Adipocyte (in vitro differentiated cells): ENCODE results near the gene PLEKHG5.

Source experiments
- DNase-seq: peaks from one replicate; pipeline ENCODE4 v3.0.0-alpha.2; 2015; ENCODE audit warnings: low read depth
- H3K27me3 ChIP-seq: replicated peaks from 2 replicates; pipeline ENCODE4 v1.7.0; 2013; ENCODE audit warnings: mild to moderate bottlenecking, low read length, moderate library complexity; ENCODE audit not compliant: control insufficient read depth, insufficient read depth
- H3K36me3 ChIP-seq: 2 replicates; pipeline ENCODE4 v1.7.0; 2013; ENCODE audit warnings: low read length, mild to moderate bottlenecking, moderate library complexity; ENCODE audit not compliant: control insufficient read depth, insufficient read depth, severe bottlenecking
- H3K4me1 ChIP-seq: 2 replicates; pipeline ENCODE4 v1.7.0; 2013; ENCODE audit warnings: mild to moderate bottlenecking, low read length, moderate library complexity; ENCODE audit not compliant: control insufficient read depth, insufficient read depth
- H3K4me3 ChIP-seq: 2 replicates; pipeline ENCODE4 v1.7.0; 2013; ENCODE audit warnings: mild to moderate bottlenecking, low read length, moderate library complexity
- H3K9ac ChIP-seq: 2 replicates; pipeline ENCODE4 v1.7.0; 2013; ENCODE audit warnings: mild to moderate bottlenecking, low read length, moderate library complexity
- H3K9me3 ChIP-seq: 2 replicates; pipeline ENCODE4 v1.7.0; 2013; ENCODE audit warnings: mild to moderate bottlenecking, low read length, moderate library complexity; ENCODE audit not compliant: control insufficient read depth

The PLEKHG5 gene

GRCh38 chr1:6465461-6466005, 25.9 kb downstream of the PLEKHG5 start:
- Histone ChIP-seq H3K9ac (no peak overlapping the region), H3K4me1 (peaks cover 9% of the 10 kb centered on the region), H3K4me3 (no peak overlapping the region), H3K27me3 (no peaks in the 10 kb centered on the region), H3K9me3 (no peaks in the 10 kb centered on the region), H3K36me3 (no peaks in the 10 kb centered on the region)
- no peak for DNase-seq

DNA sequence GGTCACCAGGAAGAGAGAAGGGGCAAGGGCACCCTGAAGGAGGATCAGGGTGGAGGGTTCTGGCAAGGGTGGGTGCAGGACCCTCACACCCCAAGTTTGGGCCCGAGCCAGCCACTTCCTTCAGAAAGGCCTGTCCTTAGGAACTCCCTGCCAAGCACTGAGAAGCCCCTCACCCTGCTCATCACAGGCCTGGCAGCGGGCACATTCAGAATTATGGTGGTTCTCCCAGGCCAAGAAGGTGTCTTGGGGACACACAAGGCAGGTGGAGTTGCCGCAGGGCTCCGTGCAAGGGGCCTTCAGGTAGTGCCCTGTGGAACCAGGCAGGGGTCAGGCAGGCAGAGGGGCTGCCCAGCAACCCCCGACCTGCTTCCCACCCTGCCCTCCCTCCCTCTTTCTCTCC, 26.6 kb downstream of the PLEKHG5 start:
- DNase-seq = no peak
- Histone ChIP-seq H3K4me3 (no peak overlapping the region), H3K9ac (no peak overlapping the region), H3K4me1 (peaks cover 11% of the 10 kb centered on the region), H3K36me3 (no peaks in the 10 kb centered on the region), H3K27me3 (no peaks in the 10 kb centered on the region), H3K9me3 (no peaks in the 10 kb centered on the region)

- DNase-seq = no peak
- Histone ChIP-seq H3K4me1 (peaks cover 11% of the 10 kb centered on the region), H3K9me3 (no peaks in the 10 kb centered on the region)
Measured at GRCh38 chr1:6464514-6464836, 27.0 kb downstream of the PLEKHG5 start.

DNA sequence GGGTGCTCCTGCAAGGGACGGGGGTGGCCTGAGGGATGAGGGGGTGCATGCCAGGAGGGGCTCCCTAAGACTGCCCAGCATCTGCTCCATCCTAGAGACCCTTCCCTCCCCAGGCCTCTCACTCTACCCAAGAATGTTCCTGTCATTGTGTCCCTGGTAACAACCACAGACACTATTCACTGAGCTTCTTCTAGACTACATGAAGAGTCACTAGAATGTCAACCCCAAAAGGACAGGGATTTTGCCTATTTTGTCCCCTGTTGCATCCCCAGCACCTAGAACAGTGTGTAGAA, 28.4 kb downstream of the PLEKHG5 start:
- Histone ChIP-seq H3K4me3 (no peak overlapping the region), H3K9me3 (no peaks in the 10 kb centered on the region), H3K36me3 (no peaks in the 10 kb centered on the region), H3K4me1 (peaks cover 11% of the 10 kb centered on the region), H3K9ac (no peak overlapping the region), H3K27me3 (no peaks in the 10 kb centered on the region)
- DNase-seq = no peak

More at GRCh38 chr1:6464514-6464836, 27.0 kb downstream of the PLEKHG5 start:
- Histone ChIP-seq H3K27me3 (no peaks in the 10 kb centered on the region), H3K4me3 (no peak overlapping the region), H3K9ac (no peak overlapping the region), H3K36me3 (no peaks in the 10 kb centered on the region)

DNA sequence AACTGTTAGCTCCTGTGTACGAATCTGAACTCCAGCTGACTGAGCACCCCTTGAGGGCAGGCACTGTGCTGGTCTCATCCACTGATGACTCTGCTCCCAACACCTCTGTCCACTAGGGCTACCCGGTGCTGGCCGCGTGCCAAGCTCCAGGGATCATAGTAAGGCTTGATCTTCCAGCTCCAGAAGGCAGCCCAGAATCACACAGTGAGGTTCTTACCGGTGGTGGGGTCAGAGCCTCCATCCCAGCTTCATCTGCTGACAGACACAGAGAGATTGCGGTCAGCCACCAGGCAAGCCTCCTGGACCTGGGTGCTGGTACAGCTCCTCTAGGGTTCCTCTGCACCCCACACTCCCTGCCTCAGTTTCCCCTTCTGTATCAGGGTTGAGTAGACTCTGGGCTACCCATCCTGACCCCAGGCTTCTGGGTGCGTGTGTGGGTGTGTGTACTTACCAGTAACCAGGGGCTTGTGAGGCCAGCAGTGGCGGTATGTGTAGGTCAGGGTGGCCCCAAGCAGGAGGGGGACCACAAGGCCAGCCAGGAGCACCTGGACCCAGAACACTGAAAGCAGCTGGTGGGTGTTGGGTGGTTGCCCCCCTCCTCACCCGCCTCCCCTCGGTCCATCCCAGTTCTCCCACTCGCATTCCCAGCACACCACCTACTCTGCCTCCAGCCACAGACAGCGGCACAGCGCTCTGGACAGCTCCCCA, 28.9 kb downstream of the PLEKHG5 start:
- Histone ChIP-seq H3K4me1 (peaks cover 11% of the 10 kb centered on the region), H3K9me3 (no peaks in the 10 kb centered on the region), H3K4me3 (no peak overlapping the region), H3K9ac (no peak overlapping the region), H3K27me3 (no peaks in the 10 kb centered on the region), H3K36me3 (no peaks in the 10 kb centered on the region)
- no peak for DNase-seq

DNA sequence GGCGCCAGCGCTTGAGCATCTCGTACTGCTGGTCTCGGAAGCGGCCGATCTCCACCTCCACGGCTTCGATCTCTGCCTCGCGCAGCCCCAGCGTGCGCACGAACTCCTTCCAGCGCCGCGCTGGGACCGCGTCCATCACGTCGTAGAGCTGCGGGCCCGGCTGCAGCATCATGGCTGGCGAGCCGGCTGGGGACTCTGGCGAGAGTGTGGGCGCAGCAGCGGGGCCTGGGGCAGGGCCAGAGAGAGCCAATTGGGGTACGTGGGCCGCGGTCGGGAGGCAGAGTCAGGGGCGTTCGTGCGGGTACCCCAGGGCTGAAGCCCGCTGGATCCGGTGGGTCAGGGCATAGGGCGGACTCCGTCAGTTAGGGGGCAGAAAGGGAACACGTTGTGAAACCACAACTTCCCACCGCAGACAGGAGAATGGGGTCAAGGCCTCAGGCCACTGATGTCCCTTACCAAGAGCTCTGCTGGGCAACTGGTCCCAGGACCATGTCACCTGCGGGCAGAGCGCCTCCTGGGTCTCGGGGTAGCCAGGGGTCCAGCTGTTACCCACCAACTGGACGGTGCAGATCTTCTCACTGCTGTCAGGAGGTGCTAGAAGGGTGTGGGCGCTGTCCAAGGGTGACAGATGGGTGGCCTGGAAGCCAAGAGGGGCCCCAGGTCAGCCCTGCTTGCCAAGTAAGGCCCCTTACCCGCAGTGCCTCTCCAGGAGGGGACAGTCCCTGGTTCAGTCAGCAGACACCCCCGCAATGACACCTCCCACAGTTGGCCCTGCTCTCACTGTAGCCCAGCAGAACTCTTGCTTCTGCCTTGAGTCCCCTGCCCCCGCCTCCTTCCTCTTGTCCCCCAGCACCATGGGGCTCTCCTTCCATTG, 29.7 kb downstream of the PLEKHG5 start:
- DNase-seq = no peak
- Histone ChIP-seq H3K9me3 (no peaks in the 10 kb centered on the region), H3K4me1 (peaks cover 11% of the 10 kb centered on the region), H3K36me3 (no peaks in the 10 kb centered on the region), H3K27me3 (peaks cover 2% of the 10 kb centered on the region), H3K9ac (no peak overlapping the region), H3K4me3 (peak overlapping the region; percentile 75)

DNA sequence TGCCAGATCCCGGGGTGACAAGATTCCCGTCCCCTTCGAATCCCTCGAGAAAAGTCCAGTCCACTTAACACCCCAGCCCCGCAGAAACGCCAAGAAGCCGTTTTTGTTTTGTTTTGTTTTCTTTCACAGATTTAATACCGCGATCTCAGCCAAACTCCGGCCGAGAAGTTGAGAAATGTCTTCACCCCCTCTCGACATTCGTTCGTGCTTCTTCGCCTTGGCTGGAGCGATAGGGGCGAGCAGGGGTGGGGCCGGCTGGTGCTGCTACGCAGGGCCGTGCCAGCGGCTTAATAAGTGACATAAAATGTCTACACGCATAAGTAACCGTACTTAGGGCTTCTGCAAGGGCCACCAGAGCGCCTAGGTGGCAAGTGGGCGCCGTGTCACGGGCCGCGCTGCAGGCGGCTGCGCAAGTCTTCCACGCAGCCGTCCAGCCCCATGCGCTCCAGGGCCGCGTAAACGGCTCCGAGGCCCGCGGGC, 30.4 kb downstream of the PLEKHG5 start:
- Histone ChIP-seq H3K4me1 (peaks cover 11% of the 10 kb centered on the region), H3K27me3 (peaks cover 9% of the 10 kb centered on the region), H3K9me3 (no peaks in the 10 kb centered on the region), H3K9ac (peak overlapping the region; percentile 75), H3K4me3 (peak overlapping the region; percentile 75), H3K36me3 (no peaks in the 10 kb centered on the region)
- DNase-seq = no peak

- DNase-seq = no peak
- Histone ChIP-seq H3K4me3 (peak overlapping the region; percentile 75), H3K27me3 (peaks cover 9% of the 10 kb centered on the region), H3K9ac (peak overlapping the region; percentile 75), H3K36me3 (no peaks in the 10 kb centered on the region), H3K9me3 (no peaks in the 10 kb centered on the region), H3K4me1 (peaks cover 11% of the 10 kb centered on the region)
Measured at GRCh38 chr1:6460301-6461050, 31.0 kb downstream of the PLEKHG5 start.

GRCh38 chr1:6459850-6460265, 31.6 kb downstream of the PLEKHG5 start:
- H3K4me3 ChIP-seq = peak overlapping the region; percentile 75
- H3K4me1 ChIP-seq = peaks cover 11% of the 10 kb centered on the region
- DNase-seq = no peak
- no peaks in the 10 kb centered on the region for H3K9me3 ChIP-seq
- H3K27me3 ChIP-seq = peaks cover 9% of the 10 kb centered on the region
- no peaks in the 10 kb centered on the region for H3K36me3 ChIP-seq
- peak overlapping the region; percentile 75 for H3K9ac ChIP-seq

GRCh38 chr1:6456800-6457466, 34.5 kb downstream of the PLEKHG5 start:
- Histone ChIP-seq H3K36me3 (no peaks in the 10 kb centered on the region), H3K4me1 (peaks cover 11% of the 10 kb centered on the region), H3K9ac (no peak overlapping the region), H3K9me3 (no peaks in the 10 kb centered on the region), H3K4me3 (no peak overlapping the region), H3K27me3 (peaks cover 14% of the 10 kb centered on the region)
- DNase-seq = no peak
